IPS DF 4.7 (cell line): ENCODE results near the gene FKBP1A.

Source experiments
- DNase-seq: peaks from one replicate; pipeline ENCODE4 v3.0.0-alpha.2; 2013; ENCODE audit warnings: low spot score; ENCODE audit errors: extremely low read depth

FKBP1A gene

GRCh38 chr20:1392693-1393506 lies at the start of gene FKBP1A:
TSS of gene FKBP1A (minus strand) at chr20:1393054. CDS start at chr20:1392998, 56 bp downstream.
- DNase-seq: no peak

- no peak for DNase-seq
Measured at GRCh38 chr20:1442304-1442703, 49.5 kb upstream of the FKBP1A start.

GRCh38 chr20:1441133-1441532 lies 48.3 kb upstream of the FKBP1A start:
- DNase-seq: no peak

GRCh38 chr20:1440024-1440423 lies 47.2 kb upstream of the FKBP1A start:
- DNase-seq: no peak

- no peak for DNase-seq
Measured at GRCh38 chr20:1438361-1438760, 45.5 kb upstream of the FKBP1A start.

- no peak for DNase-seq
Measured at GRCh38 chr20:1437235-1437904, 44.5 kb upstream of the FKBP1A start.

- no peak for DNase-seq
Measured at GRCh38 chr20:1436263-1436662, 43.4 kb upstream of the FKBP1A start.

GRCh38 chr20:1435337-1435699 lies 42.5 kb upstream of the FKBP1A start:
- DNase-seq: no peak

- no peak for DNase-seq
Measured at GRCh38 chr20:1434571-1435336, 41.9 kb upstream of the FKBP1A start.

GRCh38 chr20:1431158-1431557 lies 38.3 kb upstream of the FKBP1A start:
- no peak for DNase-seq

GRCh38 chr20:1430004-1430451 lies 37.2 kb upstream of the FKBP1A start:
- no peak for DNase-seq

- DNase-seq: no peak
Measured at GRCh38 chr20:1429143-1429728, 36.4 kb upstream of the FKBP1A start.

- DNase-seq: peak; percentile 78
Measured at GRCh38 chr20:1427457-1428054, 34.7 kb upstream of the FKBP1A start.

GRCh38 chr20:1426231-1426849 lies 33.5 kb upstream of the FKBP1A start:
- DNase-seq: no peak

- no peak for DNase-seq
Measured at GRCh38 chr20:1424336-1424735, 31.5 kb upstream of the FKBP1A start.

- DNase-seq: peak; percentile 90
Measured at GRCh38 chr20:1423625-1424106, 30.8 kb upstream of the FKBP1A start.

GRCh38 chr20:1423206-1423605 lies 30.4 kb upstream of the FKBP1A start:
- no peak for DNase-seq

- DNase-seq: no peak
Measured at GRCh38 chr20:1422753-1423152, 29.9 kb upstream of the FKBP1A start.

GRCh38 chr20:1420066-1420465 lies 27.2 kb upstream of the FKBP1A start:
- DNase-seq: no peak

- DNase-seq: no peak
Measured at GRCh38 chr20:1418350-1418749, 25.5 kb upstream of the FKBP1A start.

- no peak for DNase-seq
Measured at GRCh38 chr20:1417790-1418189, 24.9 kb upstream of the FKBP1A start.
